Myometrial cell (primary cell): ENCODE results near the gene PRMT5. TPM values are rescaled to one million over a fixed set of nuclear protein-coding genes. Genes with fewer than 3 reads are reported as not detected.

Experiments used
- total RNA-seq: library from RNA; depleted of rRNA; stranded (reverse); fragments of >200 nt; gene quantifications from 2 replicates; pipeline ENCODE4 v1.2.3, GENCODE V29; 2015

Gene PRMT5
- 86.1 and 97.2 TPM in 2 replicates for total RNA-seq

GRCh38 chr14:22929104-22929960 is at the start of gene PRMT5:
PRMT5 (minus strand) TSS chr14:22929376; CDS start chr14:22929361, 15 bp downstream.

GRCh38 chr14:22918804-22919600 is 10.2 kb downstream of the PRMT5 start, which contains the start of gene RBM23:
RBM23 (minus strand) TSS chr14:22919149.

GRCh38 chr14:22883173-22883976 is 45.8 kb downstream of the PRMT5 start, which contains the start of gene REM2:
REM2 (plus strand) TSS chr14:22883222; CDS start chr14:22883288, 66 bp downstream.

GRCh38 chr14:22871224-22872032 is 57.7 kb downstream of the PRMT5 start, which contains the start of gene LRP10:
LRP10 (plus strand) TSS chr14:22871740; CDS start chr14:22872304, 564 bp downstream.

Other genes with a start within 250 kb of the PRMT5 start
- 111 and 165 TPM in 2 replicates for gene OXA1L, start 162.7 kb downstream of the PRMT5 start, total RNA-seq
- 1.6 and 2.6 TPM in 2 replicates for gene SLC7A7, start 113.9 kb downstream of the PRMT5 start, total RNA-seq
- gene MRPL52, start 99.5 kb downstream of the PRMT5 start, total RNA-seq: 102 and 274 TPM in 2 replicates
- 435 and 437 TPM in 2 replicates for gene MMP14, start 92.8 kb downstream of the PRMT5 start, total RNA-seq
- gene LRP10, start 57.6 kb downstream of the PRMT5 start, total RNA-seq: 98.4 and 113 TPM in 2 replicates
- 0.58 TPM in 1 of 2 replicates, not detected in the other for gene REM2, start 46.2 kb downstream of the PRMT5 start, total RNA-seq
- 44.4 and 75.1 TPM in 2 replicates for gene RBM23, start 10.2 kb downstream of the PRMT5 start, total RNA-seq
- gene HAUS4, start 27.7 kb upstream of the PRMT5 start, total RNA-seq: 61.4 and 69.8 TPM in 2 replicates
- gene AJUBA, start 53.2 kb upstream of the PRMT5 start, total RNA-seq: 21.6 and 30.0 TPM in 2 replicates
- gene C14orf93, start 80.8 kb upstream of the PRMT5 start, total RNA-seq: 11.2 and 15.8 TPM in 2 replicates
- gene PSMB5, start 105.5 kb upstream of the PRMT5 start, total RNA-seq: 351 and 468 TPM in 2 replicates
- not detected in 2 replicates for gene PSMB11, start 112.8 kb upstream of the PRMT5 start, total RNA-seq
- gene CDH24, start 128.1 kb upstream of the PRMT5 start, total RNA-seq: 5.0 and 7.2 TPM in 2 replicates
- gene ACIN1, start 165.8 kb upstream of the PRMT5 start, total RNA-seq: 67.0 and 77.6 TPM in 2 replicates
- gene C14orf119, start 166.1 kb upstream of the PRMT5 start, total RNA-seq: 66.1 and 75.5 TPM in 2 replicates
- 0.58 TPM in 1 of 2 replicates, not detected in the other for gene CIROP, start 175.6 kb upstream of the PRMT5 start, total RNA-seq
- gene CEBPE, start 189.9 kb upstream of the PRMT5 start, total RNA-seq: not detected in 2 replicates